ENCODE measurements around the gene PRCC.

Gene PRCC

DNA sequence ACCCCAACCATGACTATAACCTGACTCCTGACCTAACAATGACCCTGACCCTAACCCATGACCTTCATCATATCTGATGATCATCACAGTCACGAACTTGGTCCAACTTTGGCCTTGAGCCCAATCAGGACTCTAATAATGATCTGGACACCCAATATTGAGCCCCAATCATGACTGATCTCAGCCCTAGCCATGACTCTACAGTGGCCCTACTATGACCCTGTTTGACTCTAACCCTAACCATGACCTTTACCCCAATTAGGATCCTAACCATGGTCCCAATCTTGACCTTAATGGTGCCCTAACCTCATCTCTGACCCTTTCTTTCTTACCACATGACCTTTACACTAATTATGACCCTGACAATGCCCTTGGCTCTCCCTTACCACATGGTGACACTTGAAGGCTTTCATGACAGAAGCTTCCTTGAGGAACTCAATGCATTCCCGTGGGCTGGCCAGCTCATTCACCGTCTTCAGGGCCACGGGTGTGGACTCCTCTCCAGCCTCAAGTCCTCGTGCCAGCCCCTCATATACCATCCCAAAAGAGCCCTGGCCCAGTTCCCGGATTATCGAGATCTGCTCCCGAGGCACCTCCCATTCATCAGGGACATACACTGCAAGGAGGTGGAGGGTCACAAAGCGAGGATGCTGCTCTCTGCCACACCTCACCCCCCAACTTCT lies 75.4 kb downstream of the PRCC start:
- no peaks in the 10 kb centered on the region for H3K9me3 ChIP-seq (ENCODE audit: control insufficient read depth, low read length)
- 85 to 91% methylated on average over 9 of the region's 9 CpGs for WGBS, 2 experiments
- H3K27ac ChIP-seq (ENCODE audit: insufficient read depth, low read depth, low read length, poor library complexity, severe bottlenecking): no peak overlapping the region
- no peak overlapping the region for H3K4me3 ChIP-seq (ENCODE audit: insufficient read depth, low read depth, low read length)
- H3K4me1 ChIP-seq (ENCODE audit: control insufficient read depth, insufficient read depth, low read length): peaks cover 21% of the 10 kb centered on the region
- H3K36me3 ChIP-seq (ENCODE audit: control insufficient read depth, insufficient read depth, low read length): no peaks in the 10 kb centered on the region
- peaks cover 65% of the 10 kb centered on the region for H3K27me3 ChIP-seq (ENCODE audit: control insufficient read depth, insufficient read depth, low read length, poor library complexity, severe bottlenecking)

DNA sequence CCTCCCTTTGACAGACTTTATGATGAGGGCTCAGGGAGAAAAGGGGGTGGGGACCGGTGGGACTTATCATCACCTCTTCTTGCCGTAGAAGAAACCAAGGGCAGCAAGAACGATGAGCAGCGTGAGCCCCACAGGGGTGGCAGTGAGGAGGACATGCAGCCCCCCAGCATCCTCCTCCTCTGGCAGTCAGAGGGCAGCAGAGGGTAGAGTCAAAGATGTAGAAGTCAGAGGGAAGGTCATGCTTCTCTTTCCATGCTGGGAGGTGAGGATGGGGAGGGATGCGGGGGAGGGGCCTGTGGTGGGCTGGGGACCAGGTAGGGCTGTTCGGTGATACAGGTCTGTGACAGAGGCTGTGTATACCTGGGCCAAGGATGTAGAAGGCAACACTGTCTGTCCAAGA lies 76.8 kb downstream of the PRCC start:
- Histone ChIP-seq H3K36me3 (ENCODE audit: control insufficient read depth, insufficient read depth, low read length) (no peaks in the 10 kb centered on the region), H3K27ac (ENCODE audit: insufficient read depth, low read depth, low read length, poor library complexity, severe bottlenecking) (no peak overlapping the region), H3K27me3 (ENCODE audit: control insufficient read depth, insufficient read depth, low read length, poor library complexity, severe bottlenecking) (peaks cover 79% of the 10 kb centered on the region), H3K9me3 (ENCODE audit: control insufficient read depth, low read length) (no peaks in the 10 kb centered on the region), H3K4me3 (ENCODE audit: insufficient read depth, low read depth, low read length) (no peak overlapping the region), H3K4me1 (ENCODE audit: control insufficient read depth, insufficient read depth, low read length) (peaks cover 18% of the 10 kb centered on the region)
- 66 to 72% methylated on average over 6 of the region's 6 CpGs for WGBS, 2 experiments

DNA sequence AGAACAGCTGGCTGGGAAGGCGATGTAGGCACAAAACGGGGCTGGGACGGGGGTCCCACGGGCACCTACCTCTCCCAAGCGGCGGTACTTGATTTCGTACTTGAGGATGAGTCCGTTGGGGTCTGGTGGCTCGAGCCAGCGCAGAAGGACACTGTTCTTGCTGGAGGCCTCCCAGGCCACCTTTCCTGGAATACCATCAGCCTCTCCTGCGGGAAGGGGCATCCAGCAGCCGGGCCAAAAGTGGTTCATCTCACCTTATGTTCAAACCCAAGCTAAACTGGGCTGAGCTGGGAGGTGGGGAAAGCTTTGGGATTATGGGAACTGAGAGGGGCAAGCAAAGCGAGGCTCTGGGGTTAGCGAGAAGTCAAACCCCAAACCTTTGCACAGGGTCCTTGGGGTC lies 77.3 kb downstream of the PRCC start:
- Histone ChIP-seq H3K36me3 (ENCODE audit: control insufficient read depth, insufficient read depth, low read length) (no peaks in the 10 kb centered on the region), H3K27ac (ENCODE audit: insufficient read depth, low read depth, low read length, poor library complexity, severe bottlenecking) (no peak overlapping the region), H3K4me3 (ENCODE audit: insufficient read depth, low read depth, low read length) (no peak overlapping the region), H3K4me1 (ENCODE audit: control insufficient read depth, insufficient read depth, low read length) (peaks cover 13% of the 10 kb centered on the region), H3K27me3 (ENCODE audit: control insufficient read depth, insufficient read depth, low read length, poor library complexity, severe bottlenecking) (peaks cover 84% of the 10 kb centered on the region), H3K9me3 (ENCODE audit: control insufficient read depth, low read length) (no peaks in the 10 kb centered on the region)
- 60 to 63% methylated on average over 14 of the region's 14 CpGs for whole genome bisulfite sequencing, 2 experiments

DNA sequence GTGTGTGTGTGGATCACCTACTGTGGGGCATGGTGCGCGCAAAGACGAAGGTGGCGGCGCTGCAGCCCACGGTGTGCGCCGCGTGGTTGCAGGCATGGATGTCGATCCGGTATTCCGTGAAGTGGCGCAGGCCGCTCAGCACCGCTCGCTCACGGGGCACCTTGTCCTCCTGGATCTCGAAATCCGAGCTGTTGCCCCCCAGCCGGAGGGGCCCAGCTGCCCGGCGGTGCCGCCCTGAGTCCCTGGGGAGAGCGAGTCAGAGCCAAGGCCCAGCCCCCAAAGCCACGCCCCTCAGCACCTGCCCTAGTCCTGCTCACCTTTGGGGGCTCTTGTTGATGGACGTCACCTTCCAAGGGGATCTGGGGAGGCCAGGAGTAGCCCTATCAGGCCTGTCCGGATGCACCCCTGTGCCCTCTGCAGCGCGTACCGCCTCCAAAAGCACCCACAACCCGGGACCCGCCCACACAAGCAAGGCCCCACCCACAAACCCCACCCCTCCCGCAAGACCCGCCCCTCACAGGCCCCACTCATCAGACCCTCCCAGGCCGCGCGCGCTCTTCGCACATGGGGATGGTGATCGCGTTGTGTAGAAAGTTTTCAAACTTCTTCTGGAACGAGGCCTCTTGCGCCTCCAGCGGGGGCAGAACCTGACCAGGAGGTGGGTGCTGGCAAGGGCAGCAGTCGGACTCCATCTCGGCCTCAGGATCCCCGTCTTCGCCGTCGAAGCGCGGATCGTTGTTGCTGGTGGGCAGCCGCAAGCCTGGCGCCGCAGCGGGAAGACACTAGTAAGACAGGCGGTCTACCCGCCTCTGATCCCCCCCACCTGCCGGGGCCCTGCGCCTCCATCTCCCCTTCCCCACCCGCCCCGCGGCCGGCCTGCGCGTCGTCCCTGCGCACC lies 78.0 kb downstream of the PRCC start:
- WGBS, 2 experiments: 11 to 12% methylated on average over 68 of the region's 69 CpGs
- Histone ChIP-seq H3K36me3 (ENCODE audit: control insufficient read depth, insufficient read depth, low read length) (no peaks in the 10 kb centered on the region), H3K27me3 (ENCODE audit: control insufficient read depth, insufficient read depth, low read length, poor library complexity, severe bottlenecking) (peaks cover 91% of the 10 kb centered on the region), H3K4me3 (ENCODE audit: insufficient read depth, low read depth, low read length) (no peak overlapping the region), H3K9me3 (ENCODE audit: control insufficient read depth, low read length) (no peaks in the 10 kb centered on the region), H3K4me1 (ENCODE audit: control insufficient read depth, insufficient read depth, low read length) (peaks cover 6% of the 10 kb centered on the region), H3K27ac (ENCODE audit: insufficient read depth, low read depth, low read length, poor library complexity, severe bottlenecking) (no peak overlapping the region)

DNA sequence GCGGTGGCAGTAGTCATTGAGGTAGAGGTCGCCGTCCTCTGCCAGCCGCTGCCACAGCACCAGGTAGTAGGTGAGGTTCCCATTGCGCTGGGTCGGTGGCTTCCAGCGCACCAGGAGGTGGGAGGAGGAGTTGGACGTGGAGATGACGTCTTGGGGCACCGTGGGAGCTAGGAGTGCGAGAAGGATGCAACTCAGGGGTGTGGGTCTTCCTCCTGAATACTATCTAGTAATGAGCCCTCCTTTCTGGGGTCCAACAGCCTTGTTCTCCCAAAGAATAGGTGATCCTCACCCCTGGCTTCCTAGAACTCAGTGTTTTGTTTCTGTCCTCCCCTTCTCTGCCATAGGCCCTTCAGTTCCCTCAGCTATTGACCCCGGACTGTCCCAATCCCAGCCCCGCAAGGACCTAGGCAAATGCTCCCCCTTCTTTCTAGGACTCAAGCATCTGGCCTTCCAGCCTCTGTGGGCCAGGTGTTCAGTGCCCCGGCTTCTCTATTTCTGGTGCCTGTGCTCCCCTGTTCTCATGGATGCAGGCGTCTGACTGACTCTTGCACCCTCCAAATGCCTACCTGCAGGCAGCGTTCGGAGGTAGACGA lies 78.7 kb downstream of the PRCC start:
- H3K27me3 ChIP-seq (ENCODE audit: control insufficient read depth, insufficient read depth, low read length, poor library complexity, severe bottlenecking): peaks cover 98% of the 10 kb centered on the region
- no peak overlapping the region for H3K27ac ChIP-seq (ENCODE audit: insufficient read depth, low read depth, low read length, poor library complexity, severe bottlenecking)
- H3K36me3 ChIP-seq (ENCODE audit: control insufficient read depth, insufficient read depth, low read length): no peaks in the 10 kb centered on the region
- H3K9me3 ChIP-seq (ENCODE audit: control insufficient read depth, low read length): no peaks in the 10 kb centered on the region
- peaks cover 6% of the 10 kb centered on the region for H3K4me1 ChIP-seq (ENCODE audit: control insufficient read depth, insufficient read depth, low read length)
- H3K4me3 ChIP-seq (ENCODE audit: insufficient read depth, low read depth, low read length): no peak overlapping the region
- 44 to 48% methylated on average over 18 of the region's 18 CpGs for WGBS, 2 experiments

DNA sequence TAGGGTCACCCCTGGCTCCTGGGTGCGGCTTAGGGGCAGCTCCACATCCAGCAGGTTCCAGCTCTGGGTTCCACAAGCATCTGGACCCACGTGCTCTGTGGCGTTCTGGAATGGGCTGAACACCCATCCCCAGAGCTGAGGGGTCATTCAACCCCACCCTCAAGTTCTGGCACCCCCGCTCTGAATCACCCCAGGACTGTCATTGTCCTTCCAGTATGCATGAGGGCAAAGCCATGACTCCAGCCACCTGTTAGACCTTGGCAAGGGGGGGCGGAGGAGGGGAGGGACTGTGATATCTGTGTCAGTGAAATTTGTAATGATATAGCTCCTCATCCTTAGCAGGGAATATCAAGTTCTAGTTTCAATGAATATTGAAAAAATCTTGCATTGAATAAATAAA lies 79.3 kb downstream of the PRCC start:
- 76 to 81% methylated on average over 5 of the region's 5 CpGs for whole genome bisulfite sequencing, 2 experiments
- Histone ChIP-seq H3K27ac (ENCODE audit: insufficient read depth, low read depth, low read length, poor library complexity, severe bottlenecking) (no peak overlapping the region), H3K36me3 (ENCODE audit: control insufficient read depth, insufficient read depth, low read length) (no peaks in the 10 kb centered on the region), H3K4me1 (ENCODE audit: control insufficient read depth, insufficient read depth, low read length) (peaks cover 6% of the 10 kb centered on the region), H3K4me3 (ENCODE audit: insufficient read depth, low read depth, low read length) (no peak overlapping the region), H3K27me3 (ENCODE audit: control insufficient read depth, insufficient read depth, low read length, poor library complexity, severe bottlenecking) (peaks cover 99% of the 10 kb centered on the region), H3K9me3 (ENCODE audit: control insufficient read depth, low read length) (no peaks in the 10 kb centered on the region)

DNA sequence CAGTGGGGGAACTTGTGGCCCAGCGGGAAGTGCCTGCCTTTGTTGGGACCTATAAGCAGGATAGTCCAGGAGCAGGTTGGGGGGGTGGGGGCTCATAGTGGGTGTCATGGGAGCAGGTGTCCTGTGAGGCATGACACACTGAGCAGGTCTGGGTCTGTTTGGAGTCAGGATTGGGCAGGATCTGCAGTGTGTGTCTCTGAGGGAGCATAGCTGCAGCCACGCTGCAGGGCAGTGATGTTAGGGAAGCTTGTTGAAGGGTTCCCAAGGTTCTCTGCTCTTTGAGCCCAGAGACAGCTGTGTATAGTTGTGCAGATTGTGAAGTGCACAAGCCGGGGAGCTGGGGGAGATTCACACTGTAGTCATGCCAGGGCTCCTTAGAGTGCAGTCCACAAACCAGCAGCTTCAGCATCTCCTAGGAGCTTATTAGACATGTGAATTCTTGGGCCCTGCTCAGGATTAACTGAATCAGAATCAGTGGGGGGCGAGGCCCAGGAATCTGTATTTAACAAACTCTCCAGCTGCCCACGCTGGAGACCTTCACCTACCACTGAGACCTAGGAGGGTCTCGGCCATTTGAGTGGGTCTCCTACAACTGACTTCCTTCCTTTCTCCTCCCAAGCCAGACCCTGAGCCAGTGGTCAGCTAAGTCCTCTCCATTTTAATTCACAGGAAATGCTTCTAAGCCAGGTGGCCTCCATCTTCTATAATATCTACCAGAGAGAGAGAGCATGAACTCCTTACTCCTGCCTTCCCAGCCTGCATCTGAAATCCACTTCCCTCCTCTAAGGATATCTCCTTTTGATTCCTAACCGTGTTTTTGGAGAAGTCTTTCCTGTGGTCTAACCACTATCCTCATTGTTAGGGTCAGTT lies 80.5 kb downstream of the PRCC start:
- H3K9me3 ChIP-seq (ENCODE audit: control insufficient read depth, low read length): no peaks in the 10 kb centered on the region
- peaks cover 91% of the 10 kb centered on the region for H3K27me3 ChIP-seq (ENCODE audit: control insufficient read depth, insufficient read depth, low read length, poor library complexity, severe bottlenecking)
- H3K27ac ChIP-seq (ENCODE audit: insufficient read depth, low read depth, low read length, poor library complexity, severe bottlenecking): no peak overlapping the region
- peaks cover 14% of the 10 kb centered on the region for H3K4me1 ChIP-seq (ENCODE audit: control insufficient read depth, insufficient read depth, low read length)
- H3K36me3 ChIP-seq (ENCODE audit: control insufficient read depth, insufficient read depth, low read length): no peaks in the 10 kb centered on the region
- 64 to 67% methylated on average over 7 of the region's 7 CpGs for WGBS, 2 experiments
- H3K4me3 ChIP-seq (ENCODE audit: insufficient read depth, low read depth, low read length): no peak overlapping the region

DNA sequence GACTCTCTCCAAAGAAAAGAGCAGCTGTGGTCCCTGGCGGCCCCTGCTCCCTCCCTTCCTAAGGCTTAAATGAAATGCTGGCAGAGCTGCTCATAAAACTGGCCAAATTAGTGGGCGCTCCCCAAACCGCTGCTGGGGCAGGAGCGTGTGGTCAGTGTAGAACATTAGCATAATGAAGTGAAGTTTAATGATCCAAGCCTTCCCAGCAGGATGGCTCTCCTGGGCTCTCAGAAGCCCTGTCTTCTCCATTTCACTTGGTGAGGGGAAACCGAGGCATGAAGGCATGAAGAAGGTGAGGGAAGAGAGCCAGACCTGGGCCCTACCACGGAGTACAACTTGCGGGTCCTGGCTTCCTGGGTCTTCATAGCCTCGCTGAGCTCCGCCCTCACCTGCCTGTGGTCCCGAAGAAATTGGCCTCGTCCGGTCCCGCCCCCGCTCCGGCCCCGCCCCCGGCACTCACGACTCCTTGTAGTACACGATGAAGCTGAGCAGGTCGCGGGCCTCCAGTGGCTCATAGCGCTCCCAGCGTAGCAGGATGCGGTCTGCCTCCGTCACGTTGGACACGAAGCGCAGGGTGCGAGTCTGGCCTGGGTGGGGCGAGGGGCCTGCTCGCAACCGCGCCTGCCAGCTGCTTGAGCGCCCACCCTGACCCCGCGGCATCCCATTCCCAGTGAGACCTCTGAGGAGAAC lies 81.3 kb downstream of the PRCC start:
- Histone ChIP-seq H3K4me1 (ENCODE audit: control insufficient read depth, insufficient read depth, low read length) (peaks cover 14% of the 10 kb centered on the region), H3K36me3 (ENCODE audit: control insufficient read depth, insufficient read depth, low read length) (no peaks in the 10 kb centered on the region), H3K27ac (ENCODE audit: insufficient read depth, low read depth, low read length, poor library complexity, severe bottlenecking) (no peak overlapping the region), H3K4me3 (ENCODE audit: insufficient read depth, low read depth, low read length) (no peak overlapping the region), H3K9me3 (ENCODE audit: control insufficient read depth, low read length) (no peaks in the 10 kb centered on the region), H3K27me3 (ENCODE audit: control insufficient read depth, insufficient read depth, low read length, poor library complexity, severe bottlenecking) (peaks cover 91% of the 10 kb centered on the region)
- WGBS, 2 experiments: 10 to 13% methylated on average over 36 of the region's 36 CpGs

DNA sequence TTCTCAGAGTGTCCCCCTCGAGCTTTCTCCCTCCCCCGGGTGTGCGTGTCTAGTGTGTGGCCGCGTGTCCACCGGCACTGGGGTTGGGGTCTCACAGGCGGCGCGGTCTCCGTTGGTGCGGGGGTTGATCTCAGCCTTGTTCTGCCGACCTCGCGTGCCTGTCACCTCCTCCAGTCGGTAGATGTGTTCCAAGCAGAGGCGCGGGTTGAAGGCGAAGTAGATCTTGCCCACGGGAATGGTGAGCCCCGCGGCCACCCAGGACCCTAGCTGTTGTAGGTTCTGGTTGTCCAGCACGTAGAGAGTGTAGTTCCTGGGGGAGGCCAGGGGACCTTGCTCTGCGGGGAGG lies 81.8 kb downstream of the PRCC start:
- Histone ChIP-seq H3K27ac (ENCODE audit: insufficient read depth, low read depth, low read length, poor library complexity, severe bottlenecking) (no peak overlapping the region), H3K36me3 (ENCODE audit: control insufficient read depth, insufficient read depth, low read length) (no peaks in the 10 kb centered on the region), H3K4me1 (ENCODE audit: control insufficient read depth, insufficient read depth, low read length) (peaks cover 14% of the 10 kb centered on the region), H3K9me3 (ENCODE audit: control insufficient read depth, low read length) (no peaks in the 10 kb centered on the region), H3K27me3 (ENCODE audit: control insufficient read depth, insufficient read depth, low read length, poor library complexity, severe bottlenecking) (peaks cover 91% of the 10 kb centered on the region), H3K4me3 (ENCODE audit: insufficient read depth, low read depth, low read length) (no peak overlapping the region)
- WGBS, 2 experiments: 36 to 42% methylated on average over 23 of the region's 23 CpGs
